ENCODE measurements around the gene EFCC1. TPM values are rescaled to one million over a fixed set of nuclear protein-coding genes. Genes with fewer than 3 reads are reported as not detected.

EFCC1 gene
- total and polyA plus RNA-seq, 3 donors from 2014 or later = 2.6 to 2.9 (median 2.8) TPM

DNA sequence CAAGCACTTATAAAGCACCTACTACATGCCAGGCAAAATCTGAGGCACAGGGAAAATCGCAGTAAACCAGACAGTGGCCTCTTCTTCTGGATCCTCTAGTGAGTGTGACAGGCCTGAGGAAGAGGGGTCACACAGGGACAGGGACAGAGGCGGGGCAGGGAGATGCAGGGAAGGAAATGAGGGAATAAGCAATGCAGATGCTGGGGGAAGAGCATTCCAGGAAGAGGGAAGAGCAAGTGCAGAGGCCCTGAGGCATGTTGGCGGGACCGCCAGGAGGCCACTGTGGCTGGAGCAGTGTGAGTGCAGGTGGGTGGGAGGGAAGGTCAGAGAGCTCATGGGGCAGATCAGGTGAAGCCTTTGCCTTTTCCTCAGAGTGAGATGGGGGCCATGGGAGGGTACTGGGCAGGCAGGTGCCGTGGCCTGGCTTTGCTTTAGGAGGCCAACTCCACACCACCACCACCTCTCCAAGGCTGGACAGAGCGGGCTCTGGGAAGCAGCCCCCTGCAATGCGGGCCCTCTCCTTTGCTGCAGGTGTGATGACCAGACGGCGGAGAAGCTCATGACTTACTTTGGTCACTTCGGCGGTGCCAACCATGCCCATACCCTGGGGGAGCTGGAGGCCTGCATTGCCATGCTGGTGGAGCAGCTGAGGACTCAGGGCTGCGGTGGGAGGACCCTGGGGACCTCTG is 32.7 kb downstream of the EFCC1 start:
- Histone ChIP-seq H3K4me1 (no peaks in the 10 kb centered on the region), H3K4me3 (no peak overlapping the region), H3K27ac (no peak overlapping the region), H3K9me3 (no peaks in the 10 kb centered on the region), H3K27me3 (no peaks in the 10 kb centered on the region), H3K36me3 (ENCODE audit: low read depth, missing control alignments) (no peaks in the 10 kb centered on the region)
- intact Hi-C loops (cut with DNase I; ENCODE audit: low total_unique reads) = no loop called here
- WGBS, 2 donors = 93 to 94% methylated on average over 6 to 12 of the region's 12 CpGs
- no peak for DNase-seq
- TF ChIP-seq, protein P1, sequence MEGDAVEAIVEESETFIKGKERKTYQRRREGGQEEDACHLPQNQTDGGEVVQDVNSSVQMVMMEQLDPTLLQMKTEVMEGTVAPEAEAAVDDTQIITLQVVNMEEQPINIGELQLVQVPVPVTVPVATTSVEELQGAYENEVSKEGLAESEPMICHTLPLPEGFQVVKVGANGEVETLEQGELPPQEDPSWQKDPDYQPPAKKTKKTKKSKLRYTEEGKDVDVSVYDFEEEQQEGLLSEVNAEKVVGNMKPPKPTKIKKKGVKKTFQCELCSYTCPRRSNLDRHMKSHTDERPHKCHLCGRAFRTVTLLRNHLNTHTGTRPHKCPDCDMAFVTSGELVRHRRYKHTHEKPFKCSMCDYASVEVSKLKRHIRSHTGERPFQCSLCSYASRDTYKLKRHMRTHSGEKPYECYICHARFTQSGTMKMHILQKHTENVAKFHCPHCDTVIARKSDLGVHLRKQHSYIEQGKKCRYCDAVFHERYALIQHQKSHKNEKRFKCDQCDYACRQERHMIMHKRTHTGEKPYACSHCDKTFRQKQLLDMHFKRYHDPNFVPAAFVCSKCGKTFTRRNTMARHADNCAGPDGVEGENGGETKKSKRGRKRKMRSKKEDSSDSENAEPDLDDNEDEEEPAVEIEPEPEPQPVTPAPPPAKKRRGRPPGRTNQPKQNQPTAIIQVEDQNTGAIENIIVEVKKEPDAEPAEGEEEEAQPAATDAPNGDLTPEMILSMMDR (IDR thresholded peaks at IDR 0.05) = no peak
- no peak for TF ChIP-seq POLR2A (IDR thresholded peaks at IDR 0.05)

DNA sequence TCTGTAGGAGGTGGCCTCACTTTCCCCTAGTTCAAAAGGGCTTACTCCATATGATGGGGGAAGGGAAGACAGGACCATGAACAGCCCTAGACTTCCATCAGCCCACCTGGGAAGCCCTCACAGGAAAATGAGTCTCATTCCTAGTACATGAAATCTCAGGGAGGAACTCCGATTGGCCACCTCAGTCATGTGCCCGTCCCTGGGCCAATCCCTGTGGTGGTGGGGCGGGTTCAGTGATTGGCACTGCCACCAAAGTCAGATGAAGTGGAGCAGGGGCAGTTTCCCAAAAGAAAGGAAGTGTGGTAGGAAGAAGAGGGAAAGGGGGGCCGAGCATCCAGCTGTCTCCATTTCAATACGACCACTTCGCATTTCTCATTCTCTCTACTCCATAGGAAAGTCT is 33.5 kb downstream of the EFCC1 start:
- DNase-seq = no peak
- no peaks in the 10 kb centered on the region for H3K9me3 ChIP-seq
- H3K4me1 ChIP-seq = no peaks in the 10 kb centered on the region
- no peak for TF ChIP-seq POLR2A (IDR thresholded peaks at IDR 0.05)
- TF ChIP-seq, protein P1 (IDR thresholded peaks at IDR 0.05) = no peak
- no peak overlapping the region for H3K27ac ChIP-seq
- 89 to 90% methylated on average over 6 of the region's 6 CpGs for WGBS, 2 donors
- no peaks in the 10 kb centered on the region for H3K27me3 ChIP-seq
- intact Hi-C loops (cut with DNase I; ENCODE audit: low total_unique reads) = no loop called here
- no peak overlapping the region for H3K4me3 ChIP-seq
- H3K36me3 ChIP-seq (ENCODE audit: low read depth, missing control alignments) = no peaks in the 10 kb centered on the region

DNA sequence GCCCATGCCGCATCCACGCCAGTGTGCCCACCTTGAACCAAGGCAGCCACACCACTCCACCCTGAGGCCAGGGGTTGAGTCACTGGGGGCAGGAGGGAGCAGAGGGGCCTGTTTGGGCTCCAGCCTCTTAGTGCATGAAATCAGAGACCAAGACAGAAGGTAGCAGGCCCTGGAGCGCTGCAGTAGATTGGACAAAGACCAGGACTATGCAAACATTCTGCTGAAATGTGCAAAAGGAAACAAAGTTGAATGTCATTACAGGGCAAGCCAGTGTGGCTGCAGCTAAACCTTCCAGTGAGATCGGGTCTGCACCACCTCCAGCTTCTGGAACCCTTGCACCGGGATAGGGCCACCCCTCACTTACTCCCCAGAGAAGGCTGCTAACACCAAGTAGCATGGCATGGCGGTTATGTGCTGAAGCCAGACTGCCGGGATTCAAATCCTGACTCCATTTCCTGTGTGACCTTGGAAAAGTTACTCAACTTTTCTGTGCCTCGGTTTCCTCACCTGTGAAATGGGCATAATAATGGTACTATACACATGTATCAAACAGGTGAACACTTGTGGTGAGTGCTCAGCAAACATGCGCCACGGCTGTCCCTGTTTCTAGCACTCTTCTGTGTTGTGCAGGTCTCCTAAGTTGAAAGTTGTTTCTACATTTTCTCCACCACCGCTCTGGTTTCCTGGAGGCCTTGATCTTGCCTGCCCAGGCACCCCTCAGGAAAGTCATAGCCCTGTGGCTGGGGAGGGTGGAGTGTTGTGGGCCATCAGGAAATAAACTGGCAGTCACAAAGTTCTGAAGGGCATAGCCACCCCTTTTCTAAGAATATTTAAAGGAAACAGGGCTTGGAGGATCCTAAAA is 34.5 kb downstream of the EFCC1 start:
- intact Hi-C loops (cut with DNase I; ENCODE audit: low total_unique reads) = no loop called here
- Histone ChIP-seq H3K27me3 (no peaks in the 10 kb centered on the region), H3K9me3 (no peaks in the 10 kb centered on the region), H3K4me1 (no peaks in the 10 kb centered on the region), H3K36me3 (ENCODE audit: low read depth, missing control alignments) (no peaks in the 10 kb centered on the region), H3K4me3 (no peak overlapping the region), H3K27ac (no peak overlapping the region)
- TF ChIP-seq POLR2A (IDR thresholded peaks at IDR 0.05) = no peak
- TF ChIP-seq, protein P1 (IDR thresholded peaks at IDR 0.05) = no peak
- 88 to 92% methylated on average over 9 to 11 of the region's 11 CpGs for WGBS, 2 donors
- no peak for DNase-seq

DNA sequence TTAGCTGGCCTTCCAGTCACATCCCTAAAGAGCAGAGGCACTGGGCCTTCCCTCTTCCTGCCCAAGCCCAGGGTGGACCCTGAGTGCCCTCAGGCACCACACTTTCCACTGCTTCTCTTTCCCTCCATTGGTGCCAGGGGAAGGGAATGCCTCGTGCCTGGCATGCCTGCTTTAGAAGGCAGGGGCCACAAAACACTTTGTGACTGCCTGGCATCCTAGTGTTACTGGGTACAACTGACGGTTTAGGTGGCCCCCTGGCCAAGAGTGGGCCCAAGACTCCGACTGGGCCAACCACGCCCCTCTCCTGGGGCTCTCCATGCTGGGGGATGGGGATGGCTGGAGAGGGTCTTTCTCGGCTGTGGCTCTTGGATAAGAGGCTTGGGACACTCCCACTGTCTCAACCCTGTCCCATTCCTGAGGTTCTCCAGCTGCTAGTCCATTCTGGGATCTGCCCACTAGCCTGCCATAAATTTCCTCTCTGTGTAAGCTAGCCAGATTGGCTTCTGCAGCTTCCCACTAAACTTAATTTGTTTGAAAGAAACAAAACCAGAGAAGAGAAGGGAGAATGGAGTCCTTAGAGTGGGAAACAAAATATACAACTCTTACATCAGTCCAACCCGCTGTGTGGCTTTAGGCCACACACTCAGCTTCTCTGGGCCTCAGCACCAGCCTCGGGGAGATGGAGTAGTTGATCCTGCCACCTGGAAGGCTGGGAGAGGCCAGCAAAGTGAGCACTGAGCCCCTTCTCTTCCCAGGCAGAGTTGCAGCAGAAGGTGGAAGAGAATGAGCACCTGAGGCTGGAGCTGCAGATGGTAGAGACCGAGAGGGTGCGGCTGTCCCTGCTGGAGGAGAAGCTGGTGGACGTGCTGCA is 35.4 kb downstream of the EFCC1 start:
- no peak for TF ChIP-seq POLR2A (IDR thresholded peaks at IDR 0.05)
- TF ChIP-seq, protein P1 (IDR thresholded peaks at IDR 0.05) = no peak
- no peaks in the 10 kb centered on the region for H3K27me3 ChIP-seq
- H3K9me3 ChIP-seq = no peaks in the 10 kb centered on the region
- 88% methylated on average over 7 to 10 of the region's 10 CpGs for WGBS, 2 donors
- no peak overlapping the region for H3K27ac ChIP-seq
- no peaks in the 10 kb centered on the region for H3K4me1 ChIP-seq
- intact Hi-C loops (cut with DNase I; ENCODE audit: low total_unique reads) = no loop called here
- no peak for DNase-seq
- no peak overlapping the region for H3K4me3 ChIP-seq
- H3K36me3 ChIP-seq (ENCODE audit: low read depth, missing control alignments) = no peaks in the 10 kb centered on the region
